Loucy (cell line): ENCODE measurements around the gene BUD31.

Experiments used
- H2AFZ ChIP-seq: fragments of 200-600 bp; sonication (generic); 2 replicates; pipeline ENCODE4 v1.6.0; 2016; ENCODE audit warnings: antibody characterized with exemption, mild to moderate bottlenecking, low read length, moderate library complexity
- H3F3A ChIP-seq: fragments of 200-600 bp; 2 replicates; pipeline ENCODE4 v1.6.0; 2016; ENCODE audit warnings: antibody characterized with exemption, low read depth, mild to moderate bottlenecking
- H3K27me3 ChIP-seq: fragments of 200-600 bp; sonication (generic); 2 replicates; pipeline ENCODE4 v1.6.1; 2014; ENCODE audit warnings: low read length, mild to moderate bottlenecking; ENCODE audit not compliant: insufficient read depth, poor library complexity, severe bottlenecking
- H3K36me3 ChIP-seq: fragments of 200-600 bp; sonication (generic); 2 replicates; pipeline ENCODE4 v1.6.1; 2016; ENCODE audit warnings: low read length; ENCODE audit not compliant: insufficient read depth
- H3K4me1 ChIP-seq: fragments of 200-600 bp; sonication (generic); 2 replicates; pipeline ENCODE4 v1.5.1; 2014; ENCODE audit warnings: low read length, mild to moderate bottlenecking; ENCODE audit not compliant: insufficient read depth, poor library complexity, severe bottlenecking
- H3K4me2 ChIP-seq: fragments of 200-600 bp; sonication (generic); 2 replicates; pipeline ENCODE4 v1.6.0; 2014; ENCODE audit warnings: antibody characterized with exemption, low read length, low read depth, mild to moderate bottlenecking; ENCODE audit not compliant: poor library complexity, severe bottlenecking
- H3K4me3 ChIP-seq: fragments of 200-600 bp; sonication (generic); 2 replicates; pipeline ENCODE4 v1.5.1; 2014; ENCODE audit warnings: low read length, mild to moderate bottlenecking, mixed read lengths; ENCODE audit not compliant: poor library complexity, severe bottlenecking
- H3K79me2 ChIP-seq: fragments of 200-600 bp; sonication (generic); 2 replicates; pipeline ENCODE4 v1.6.1; 2014; ENCODE audit warnings: low read length; ENCODE audit not compliant: insufficient read depth
- H3K9ac ChIP-seq: fragments of 200-600 bp; sonication (generic); 2 replicates; pipeline ENCODE4 v1.6.0; 2014; ENCODE audit warnings: mild to moderate bottlenecking, low read depth, low read length, moderate library complexity; ENCODE audit not compliant: poor library complexity, severe bottlenecking
- H3K9me2 ChIP-seq: fragments of 200-600 bp; sonication (generic); replicated peaks from 2 replicates; pipeline ENCODE4 v1.6.1; 2016; ENCODE audit warnings: low read depth, low read length, mixed read lengths
- H3K9me3 ChIP-seq: fragments of 200-600 bp; sonication (generic); 2 replicates; pipeline ENCODE4 v1.6.1; 2014; ENCODE audit warnings: mild to moderate bottlenecking, antibody characterized with exemption, low read length, low read depth; ENCODE audit not compliant: insufficient read depth
- H4K20me1 ChIP-seq: fragments of 200-600 bp; sonication (generic); 2 replicates; pipeline ENCODE4 v1.6.0; 2014; ENCODE audit warnings: antibody characterized with exemption, low read length, mild to moderate bottlenecking; ENCODE audit not compliant: insufficient read depth, poor library complexity, severe bottlenecking
- EZH2phosphoT487 ChIP-seq: fragments of 200-600 bp; IDR thresholded peaks from 2 replicates; pipeline ENCODE4 v1.6.1; 2018; ENCODE audit warnings: antibody characterized with exemption, mild to moderate bottlenecking, moderate library complexity, borderline replicate concordance
- TF ChIP-seq, protein P1 (sequence below): fragments of 200-600 bp; sonication (generic); conservative IDR thresholded peaks from 2 replicates; pipeline ENCODE4 v1.5.1; 2014; ENCODE audit warnings: mild to moderate bottlenecking, antibody characterized with exemption, low read length

BUD31 gene

DNA sequence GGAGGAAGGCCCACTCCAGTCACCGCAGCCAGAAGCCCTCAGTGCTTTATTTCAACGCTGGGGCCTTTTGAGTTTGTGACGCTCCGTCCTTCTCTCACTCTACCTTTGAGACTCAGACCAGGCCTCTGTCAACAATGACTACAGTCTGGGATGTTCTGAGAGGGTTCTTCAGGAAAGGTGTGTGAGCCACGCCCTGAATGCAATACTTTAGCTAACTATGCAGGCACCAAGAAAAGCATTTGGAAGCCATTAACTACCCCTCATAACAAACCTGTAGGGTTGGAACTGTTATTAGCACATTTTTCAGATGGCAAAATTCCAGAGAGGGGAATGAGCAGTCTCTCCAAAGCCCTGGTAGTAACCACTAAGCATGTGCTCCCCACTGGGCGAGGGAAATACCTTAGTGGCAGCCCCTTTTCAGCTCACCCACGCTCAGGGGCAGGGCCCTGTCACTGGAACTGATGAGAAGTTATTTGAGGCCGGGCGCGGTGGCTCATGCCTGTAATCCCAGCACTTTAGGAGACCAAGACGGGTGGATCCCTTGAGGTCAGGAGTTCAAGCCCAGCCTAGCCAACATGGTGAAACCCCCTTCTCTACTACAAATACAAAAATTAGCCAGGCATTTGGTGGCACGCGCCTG, 39.9 kb upstream of the BUD31 start:
- H3K79me2 ChIP-seq: no peaks in the 10 kb centered on the region
- H3K4me3 ChIP-seq: no peak overlapping the region
- H3F3A ChIP-seq: no peaks in the 10 kb centered on the region
- no peaks in the 10 kb centered on the region for H3K9me2 ChIP-seq
- no peaks in the 10 kb centered on the region for H3K9me3 ChIP-seq
- H3K4me1 ChIP-seq: peaks cover 3% of the 10 kb centered on the region
- no peak overlapping the region for H3K4me2 ChIP-seq
- no peak overlapping the region for H2AFZ ChIP-seq
- no peaks in the 10 kb centered on the region for H4K20me1 ChIP-seq
- H3K36me3 ChIP-seq: peaks cover 30% of the 10 kb centered on the region; the same call in 1 of the 2 replicates
- H3K27me3 ChIP-seq: no peaks in the 10 kb centered on the region
- H3K9ac ChIP-seq: no peak overlapping the region
- TF ChIP-seq, protein P1, sequence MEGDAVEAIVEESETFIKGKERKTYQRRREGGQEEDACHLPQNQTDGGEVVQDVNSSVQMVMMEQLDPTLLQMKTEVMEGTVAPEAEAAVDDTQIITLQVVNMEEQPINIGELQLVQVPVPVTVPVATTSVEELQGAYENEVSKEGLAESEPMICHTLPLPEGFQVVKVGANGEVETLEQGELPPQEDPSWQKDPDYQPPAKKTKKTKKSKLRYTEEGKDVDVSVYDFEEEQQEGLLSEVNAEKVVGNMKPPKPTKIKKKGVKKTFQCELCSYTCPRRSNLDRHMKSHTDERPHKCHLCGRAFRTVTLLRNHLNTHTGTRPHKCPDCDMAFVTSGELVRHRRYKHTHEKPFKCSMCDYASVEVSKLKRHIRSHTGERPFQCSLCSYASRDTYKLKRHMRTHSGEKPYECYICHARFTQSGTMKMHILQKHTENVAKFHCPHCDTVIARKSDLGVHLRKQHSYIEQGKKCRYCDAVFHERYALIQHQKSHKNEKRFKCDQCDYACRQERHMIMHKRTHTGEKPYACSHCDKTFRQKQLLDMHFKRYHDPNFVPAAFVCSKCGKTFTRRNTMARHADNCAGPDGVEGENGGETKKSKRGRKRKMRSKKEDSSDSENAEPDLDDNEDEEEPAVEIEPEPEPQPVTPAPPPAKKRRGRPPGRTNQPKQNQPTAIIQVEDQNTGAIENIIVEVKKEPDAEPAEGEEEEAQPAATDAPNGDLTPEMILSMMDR: no peak
- TF ChIP-seq EZH2phosphoT487: no peak

GRCh38 chr7:99369767-99370391, 38.9 kb upstream of the BUD31 start:
- H3K9me3 ChIP-seq: no peaks in the 10 kb centered on the region
- H4K20me1 ChIP-seq: peaks cover 3% of the 10 kb centered on the region
- H3F3A ChIP-seq: no peaks in the 10 kb centered on the region
- no peaks in the 10 kb centered on the region for H3K9me2 ChIP-seq
- peaks cover 4% of the 10 kb centered on the region; the same call in 1 of the 2 replicates for H3K79me2 ChIP-seq
- peaks cover 22% of the 10 kb centered on the region; the same call in 1 of the 2 replicates for H3K36me3 ChIP-seq
- H3K4me3 ChIP-seq: no peak overlapping the region
- TF ChIP-seq, protein P1: no peak
- no peak for TF ChIP-seq EZH2phosphoT487
- H3K27me3 ChIP-seq: no peaks in the 10 kb centered on the region
- H3K9ac ChIP-seq: no peak overlapping the region
- H2AFZ ChIP-seq: no peak overlapping the region
- peaks cover 4% of the 10 kb centered on the region for H3K4me1 ChIP-seq
- no peak overlapping the region for H3K4me2 ChIP-seq

- no peaks in the 10 kb centered on the region for H3K9me2 ChIP-seq
- H2AFZ ChIP-seq: no peak overlapping the region
- H3K27me3 ChIP-seq: no peaks in the 10 kb centered on the region
- peaks cover 20% of the 10 kb centered on the region for H3K79me2 ChIP-seq
- H3K4me2 ChIP-seq: no peak overlapping the region
- TF ChIP-seq, protein P1: no peak
- TF ChIP-seq EZH2phosphoT487: no peak
- H3F3A ChIP-seq: no peaks in the 10 kb centered on the region
- peaks cover 8% of the 10 kb centered on the region; the same call in 1 of the 2 replicates for H3K36me3 ChIP-seq
- H3K9ac ChIP-seq: no peak overlapping the region
- H3K4me1 ChIP-seq: peaks cover 7% of the 10 kb centered on the region
- no peaks in the 10 kb centered on the region for H3K9me3 ChIP-seq
- H3K4me3 ChIP-seq: no peak overlapping the region
- peaks cover 16% of the 10 kb centered on the region for H4K20me1 ChIP-seq
These were observed 37.3 kb upstream of the BUD31 start for GRCh38 chr7:99371376-99371920.
